IMR-90 (cell line): ENCODE data around the gene MTMR3. TPM values are rescaled to one million over a fixed set of nuclear protein-coding genes. Genes with fewer than 3 reads are reported as not detected.
A peak's percentile ranks its signal among the peaks of the same experiment; 100 is the strongest.

Source experiments
- ATAC-seq: fragments of 200-7000 bp; cut with Tn5 transposase; 2 replicates; pipeline ENCODE4 v1.9.1; 2020; ENCODE audit warnings: low read depth, mild to moderate bottlenecking, moderate library complexity
- BruUV-seq: library from RNA; stranded (reverse); fragments of 400-500 nt; replicated peaks from 2 replicates; lab custom pipeline; 2021; lab: Mats Ljungman, UMichigan
- CTCF ChIA-PET: fragments of 300-600 bp; formaldehyde crosslinking; extraction: SDS; loops from one replicate; lab custom pipeline; 2021; ENCODE audit warnings: antibody characterized with exemption; lab: Yijun Ruan, JAX
- POLR2A ChIA-PET: fragments of 300-600 bp; sonication (Branson Sonifier 250); formaldehyde crosslinking; loops from one replicate; lab custom pipeline; 2022; ENCODE audit warnings: antibody characterized with exemption; ENCODE audit not compliant: unreplicated experiment; lab: Charles Lee
- DNase-seq: peaks from one replicate; pipeline ENCODE4 v3.0.0; 2013
- H2AFZ ChIP-seq: replicated peaks from 2 replicates; pipeline ENCODE3; 2013; ENCODE audit warnings: low read length, mild to moderate bottlenecking; ENCODE audit not compliant: poor library complexity
- H2AK5ac ChIP-seq: 2 replicates; pipeline ENCODE4 v1.6.1; 2013; ENCODE audit warnings: low read depth, low read length, inconsistent platforms
- H2AK9ac ChIP-seq: replicated peaks from 2 replicates; pipeline ENCODE3; 2013; ENCODE audit warnings: mild to moderate bottlenecking, low read depth, low read length, moderate library complexity; ENCODE audit not compliant: poor library complexity
- H2BK120ac ChIP-seq: 2 replicates; pipeline ENCODE4 v1.6.1; 2013; ENCODE audit warnings: low read depth, low read length, inconsistent platforms
- H2BK15ac ChIP-seq: 3 replicates; pipeline ENCODE4 v1.6.1; 2013; ENCODE audit warnings: low read depth, low read length, inconsistent platforms
- H2BK20ac ChIP-seq: 2 replicates; pipeline ENCODE4 v1.6.1; 2013; ENCODE audit warnings: low read depth, mild to moderate bottlenecking, inconsistent platforms, low read length, moderate library complexity
- H2BK5ac ChIP-seq: 2 replicates; pipeline ENCODE4 v1.6.1; 2013; ENCODE audit warnings: mild to moderate bottlenecking, low read depth, low read length, inconsistent platforms; ENCODE audit not compliant: poor library complexity, severe bottlenecking
- H3K14ac ChIP-seq: replicated peaks from 2 replicates; pipeline ENCODE4 v1.6.1; 2013; ENCODE audit warnings: low read depth, low read length, inconsistent platforms
- H3K18ac ChIP-seq: 2 replicates; pipeline ENCODE4 v1.6.1; 2013; ENCODE audit warnings: low read depth, low read length, control low read depth
- H3K23ac ChIP-seq: 2 replicates; pipeline ENCODE4 v1.6.1; 2013; ENCODE audit warnings: low read depth, low read length, inconsistent platforms
- H3K27ac ChIP-seq: 2 replicates; pipeline ENCODE4 v1.5.1; 2013; ENCODE audit warnings: mild to moderate bottlenecking, control low read depth, low read length; ENCODE audit not compliant: insufficient read depth
- H3K27me3 ChIP-seq: 2 replicates; pipeline ENCODE4 v1.6.1; 2013; ENCODE audit warnings: low read length; ENCODE audit not compliant: control insufficient read depth, insufficient read depth
- H3K36me3 ChIP-seq: 2 replicates; pipeline ENCODE4 v1.6.1; 2013; ENCODE audit warnings: low read length, mixed read lengths; ENCODE audit not compliant: control insufficient read depth, insufficient read depth
- H3K4ac ChIP-seq: 2 replicates; pipeline ENCODE4 v1.6.1; 2013; ENCODE audit warnings: low read depth, low read length, inconsistent platforms
- H3K4me1 ChIP-seq: 2 replicates; pipeline ENCODE4 v1.6.1; 2013; ENCODE audit warnings: low read length, mixed read lengths; ENCODE audit not compliant: control insufficient read depth, insufficient read depth
- H3K4me2 ChIP-seq: 2 replicates; pipeline ENCODE4 v1.6.1; 2013; ENCODE audit warnings: low read depth, mild to moderate bottlenecking, control low read depth, low read length, moderate library complexity
- H3K4me3 ChIP-seq: 2 replicates; pipeline ENCODE4 v1.5.1; 2013; ENCODE audit warnings: low read depth, mild to moderate bottlenecking, control low read depth, low read length, moderate library complexity; ENCODE audit not compliant: insufficient read depth
- H3K56ac ChIP-seq: 2 replicates; pipeline ENCODE4 v1.6.1; 2013; ENCODE audit warnings: low read length, inconsistent platforms; ENCODE audit not compliant: insufficient read depth; ENCODE audit errors: extremely low read depth
- H3K79me1 ChIP-seq, 2 experiments: 2 replicates each; pipeline ENCODE4 v1.6.1; 2013; ENCODE audit warnings: low read length in 2 of 2, inconsistent platforms in 1 of 2, low read depth in 1 of 2
- H3K9ac ChIP-seq: 2 replicates; pipeline ENCODE4 v1.6.1; 2013; ENCODE audit warnings: low read depth, low read length, control low read depth
- H3K9me1 ChIP-seq: 2 replicates; pipeline ENCODE4 v1.6.1; 2013; ENCODE audit warnings: low read length, inconsistent platforms; ENCODE audit not compliant: insufficient read depth
- H3K9me3 ChIP-seq: 2 replicates; pipeline ENCODE4 v1.6.1; 2013; ENCODE audit warnings: low read length; ENCODE audit not compliant: control insufficient read depth, insufficient read depth
- H4K20me1 ChIP-seq: 2 replicates; pipeline ENCODE4 v1.6.1; 2013; ENCODE audit warnings: low read length, inconsistent platforms; ENCODE audit not compliant: insufficient read depth
- H4K5ac ChIP-seq: 2 replicates; pipeline ENCODE4 v1.6.1; 2013; ENCODE audit warnings: mild to moderate bottlenecking, low read depth, low read length, control low read depth
- H4K8ac ChIP-seq, 2 experiments: 2 replicates each; pipeline ENCODE4 v1.6.1; 2013; ENCODE audit warnings: low read depth in 2 of 2, low read length in 2 of 2, control low read depth in 1 of 2, inconsistent platforms in 1 of 2
- H4K91ac ChIP-seq: 2 replicates; pipeline ENCODE4 v1.6.1; 2013; ENCODE audit warnings: low read depth, low read length, inconsistent platforms; ENCODE audit not compliant: insufficient read depth
- CEBPB ChIP-seq: IDR thresholded peaks from 2 replicates; pipeline ENCODE4 v1.6.1; 2012; ENCODE audit warnings: low read depth, low read length, improper control_type of control experiment
- WGBS, 2 experiments: methylation state at CpG; one replicate each; pipeline versions ENCODE4 v1.1.5 to v1.1.7; 2013; ENCODE audit warnings: missing lambda C conversion rate in 2 of 2; ENCODE audit not compliant: insufficient read length in 1 of 2; ENCODE audit errors: extremely low coverage in 2 of 2; 5-methylcytosine and 5-hydroxymethylcytosine counted together
- dilution Hi-C: fragments of 300-500 bp; cut with HindIII; formaldehyde crosslinking; loops from one replicate; pipeline ENCODE4 v1.14.3; 2018; ENCODE audit warnings: low sequenced_read_pairs; ENCODE audit not compliant: unreplicated experiment
- in situ Hi-C: fragments of 300-500 bp; cut with MboI; formaldehyde crosslinking; loops from 3 replicates; pipeline ENCODE4 v1.14.3; 2019; ENCODE audit warnings: low sequenced_read_pairs, inconsistent platforms, mixed read lengths
- intact Hi-C: fragments of 100-400 bp; cut with micrococcal nuclease; formaldehyde crosslinking; loops from 2 replicates; pipeline ENCODE4 v1.10.0; 2022
- polyA plus RNA-seq, 3 experiments: library from polyadenylated mRNA; depleted of rRNA; stranded (reverse); fragments of >200 nt; gene quantifications; 2 replicates each; pipeline ENCODE4 v1.2.3, GENCODE V29; 2012; ENCODE audit warnings: low replicate concordance in 1 of 3
- total RNA-seq: library from RNA; depleted of rRNA; stranded (reverse); fragments of >200 nt; gene quantifications from 2 replicates; pipeline ENCODE4 v1.2.3, GENCODE V29; 2012
- TF ChIP-seq, protein P1 (sequence below): fragments of 150-350 bp; IDR thresholded peaks from 2 replicates; pipeline ENCODE4 v1.6.1; 2016; ENCODE audit warnings: low read depth, mild to moderate bottlenecking, low read length, moderate library complexity, borderline replicate concordance

Gene MTMR3
- total and polyA plus RNA-seq, 2 of the 4 experiments (the other 2 are of a cell fraction), result 21.3 to 29.4 TPM

DNA sequence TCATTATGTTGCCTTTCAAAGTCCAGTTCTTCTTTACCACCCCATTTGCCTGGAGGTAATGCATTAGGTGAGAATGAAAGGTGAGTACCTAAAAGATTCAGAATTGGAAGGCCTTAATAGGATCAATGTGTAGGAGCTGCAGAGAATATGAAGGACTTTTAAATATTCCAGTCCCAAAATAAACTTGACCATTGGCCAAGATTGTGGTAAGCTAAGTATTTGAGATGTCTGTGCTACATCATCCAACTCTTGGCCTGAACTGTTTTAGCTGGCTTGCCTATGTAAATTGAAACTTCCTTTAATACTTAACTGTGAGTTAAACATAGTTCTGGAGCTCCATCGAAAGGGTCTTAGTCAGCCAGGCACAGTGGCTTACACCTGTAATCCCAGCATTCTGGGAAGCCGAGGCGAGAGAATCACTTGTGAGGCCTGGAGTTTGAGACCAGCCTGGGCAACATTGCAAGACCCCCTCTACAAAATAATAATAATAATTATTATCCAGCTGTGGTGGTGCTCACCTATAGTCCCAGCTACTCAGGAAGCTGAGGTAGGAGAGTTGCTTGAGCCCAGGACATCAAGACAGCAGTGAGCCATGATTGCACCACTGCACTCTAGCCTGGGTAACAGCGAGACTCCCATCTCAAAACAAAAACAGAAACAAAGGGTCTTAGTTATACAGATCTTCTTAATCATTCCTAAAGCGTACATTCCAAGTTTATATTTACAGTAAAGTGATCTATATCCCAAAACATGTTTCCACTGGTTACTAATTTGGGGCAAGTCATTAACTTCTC is 29.8 kb downstream of the MTMR3 start:
- peak overlapping the region; percentile 60 for H3K4me2 ChIP-seq
- in situ Hi-C loops, result no loop called here
- H3K4ac ChIP-seq, result peak overlapping the region; percentile 72
- no peak overlapping the region for H2AFZ ChIP-seq
- peak overlapping the region in 1 of 2 experiments; percentile 52; a peak in 1 of 4 replicates for H4K8ac ChIP-seq
- H2BK120ac ChIP-seq, result peak overlapping the region; percentile 78
- no peak overlapping the region for H3K9ac ChIP-seq
- peak overlapping the region; percentile 78; the same call in 1 of the 2 replicates for H2AK5ac ChIP-seq
- peaks cover 10 to 62% of the 10 kb centered on the region in 2 experiments for H3K79me1 ChIP-seq
- H2AK9ac ChIP-seq, result no peak overlapping the region
- TF ChIP-seq, protein P1, sequence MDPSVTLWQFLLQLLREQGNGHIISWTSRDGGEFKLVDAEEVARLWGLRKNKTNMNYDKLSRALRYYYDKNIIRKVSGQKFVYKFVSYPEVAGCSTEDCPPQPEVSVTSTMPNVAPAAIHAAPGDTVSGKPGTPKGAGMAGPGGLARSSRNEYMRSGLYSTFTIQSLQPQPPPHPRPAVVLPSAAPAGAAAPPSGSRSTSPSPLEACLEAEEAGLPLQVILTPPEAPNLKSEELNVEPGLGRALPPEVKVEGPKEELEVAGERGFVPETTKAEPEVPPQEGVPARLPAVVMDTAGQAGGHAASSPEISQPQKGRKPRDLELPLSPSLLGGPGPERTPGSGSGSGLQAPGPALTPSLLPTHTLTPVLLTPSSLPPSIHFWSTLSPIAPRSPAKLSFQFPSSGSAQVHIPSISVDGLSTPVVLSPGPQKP, result no peak
- 0 out of 2 replicates have a peak, but pooled peaks have one; percentile 4 for TF ChIP-seq CEBPB
- H3K23ac ChIP-seq, result peak overlapping the region; percentile 78; the same call in 1 of the 2 replicates
- peaks cover 37% of the 10 kb centered on the region for H4K20me1 ChIP-seq
- no peak overlapping the region; the same call in 1 of the 2 replicates for H3K56ac ChIP-seq
- H3K27ac ChIP-seq, result peak overlapping the region; percentile 72; the same call in 1 of the 2 replicates
- H2BK15ac ChIP-seq, result peak overlapping the region; percentile 49; the same call in 2 of the 3 replicates
- CTCF ChIA-PET, result interaction anchor here (0.5 to 0.8 kb wide), 3 partner anchors 11 to 44 kb away, joined by 3 read pairs; no protein-coding TSS in a partner anchor
- H2BK20ac ChIP-seq, result peak overlapping the region; percentile 76
- no CpG with 5 or more reads among the region's 5 CpGs for WGBS, 2 experiments
- intact Hi-C loops, result no loop called here
- H4K91ac ChIP-seq, result peak overlapping the region; percentile 35
- no peaks in the 10 kb centered on the region for H3K36me3 ChIP-seq
- H3K9me1 ChIP-seq, result peaks cover 18% of the 10 kb centered on the region
- ATAC-seq (peak; percentile 70), DNase-seq (peak; percentile 93)
- no peaks in the 10 kb centered on the region for H3K9me3 ChIP-seq
- H3K4me1 ChIP-seq, result peaks cover 27% of the 10 kb centered on the region
- dilution Hi-C loops, result no loop called here
- H3K18ac ChIP-seq, result peak overlapping the region; percentile 32; the same call in 1 of the 2 replicates
- BruUV-seq, result no TSS peak
- POLR2A ChIA-PET, result no interaction called here
- H3K14ac ChIP-seq, result peak overlapping the region; percentile 59; the same call in 1 of the 2 replicates
- no peaks in the 10 kb centered on the region for H3K27me3 ChIP-seq
- peak overlapping the region; percentile 76 for H2BK5ac ChIP-seq
- H4K5ac ChIP-seq, result no peak overlapping the region
- H3K4me3 ChIP-seq, result no peak overlapping the region
